Stromal cell of bone marrow (primary cell): ENCODE measurements around the gene JAK2.
"Not testable (repeated sequence)": the region's sequence is repeated elsewhere in the genome, so short reads cannot be mapped to it uniquely, and the experiment has no call there.

Experiments
- DNase-seq: peaks from one replicate; pipeline ENCODE4 v3.0.0-alpha.2; 2012; ENCODE audit warnings: low read depth

Gene JAK2

DNA sequence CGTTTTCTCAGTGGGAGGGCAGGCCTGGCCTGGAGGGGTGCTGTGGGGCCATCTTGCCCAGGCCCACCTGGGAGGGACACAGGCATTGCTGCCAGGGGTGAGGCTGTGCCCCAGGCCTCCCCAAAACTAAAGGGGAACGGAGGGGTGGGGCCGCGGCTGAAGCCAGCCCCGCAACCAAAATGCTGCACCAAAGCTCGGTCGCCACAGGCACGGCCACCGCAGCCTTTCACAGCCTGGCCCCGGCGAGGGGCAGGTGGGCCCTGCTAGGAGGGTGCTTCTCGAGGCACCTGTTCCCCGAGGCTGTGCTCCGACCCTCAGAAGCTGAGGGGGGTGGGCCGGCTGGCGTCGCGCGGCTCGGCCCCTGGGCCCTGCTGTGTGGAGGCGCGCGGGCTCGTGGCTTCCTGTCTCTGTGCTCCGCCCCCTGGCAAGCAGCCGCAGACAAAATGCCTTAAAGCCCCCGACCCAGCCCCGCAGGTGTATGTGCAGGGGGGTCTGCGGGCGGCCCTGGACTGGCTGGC is 57.6 kb downstream of the JAK2 start:
- DNase-seq, result no peak

- DNase-seq, result no peak
Observed at GRCh38 chr9:5043381-5043780, 58.3 kb downstream of the JAK2 start.

DNA sequence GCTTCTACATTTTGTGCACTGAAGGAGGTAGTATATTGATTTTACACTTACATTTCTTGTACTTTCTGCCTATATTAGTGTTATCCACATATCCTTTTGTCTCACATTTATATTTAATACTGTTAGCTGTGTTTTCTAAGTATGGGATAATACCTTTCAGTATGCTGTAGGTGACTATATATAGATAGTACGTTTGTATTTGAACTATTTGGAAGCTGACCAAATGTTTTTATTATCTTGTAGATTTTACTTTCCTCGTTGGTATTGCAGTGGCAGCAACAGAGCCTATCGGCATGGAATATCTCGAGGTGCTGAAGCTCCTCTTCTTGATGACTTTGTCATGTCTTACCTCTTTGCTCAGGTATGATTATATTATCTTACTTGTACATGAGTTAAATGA is 59.1 kb downstream of the JAK2 start:
- DNase-seq, result no peak

GRCh38 chr9:5052838-5053237 is 67.8 kb downstream of the JAK2 start:
- no peak for DNase-seq

GRCh38 chr9:5062631-5063030 is 77.6 kb downstream of the JAK2 start:
- no peak for DNase-seq

DNA sequence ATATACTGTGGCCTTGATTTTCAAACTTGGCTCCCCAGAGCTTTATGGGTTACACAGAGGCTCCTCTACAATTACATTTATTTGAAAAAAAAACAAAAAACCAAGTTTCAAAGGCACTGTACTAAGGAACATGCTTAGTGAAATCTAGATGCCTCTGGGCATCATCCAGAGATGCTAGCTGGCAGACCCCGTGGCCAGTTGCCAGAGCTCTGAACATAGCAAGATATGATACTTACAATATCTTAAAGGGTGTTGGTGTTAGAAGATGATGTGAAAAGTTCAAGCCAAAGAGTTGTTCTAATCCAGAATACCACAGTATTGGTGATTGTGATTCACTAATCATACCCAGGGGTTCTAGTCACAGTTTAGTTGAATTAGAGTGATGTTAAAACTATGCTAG is 87.8 kb downstream of the JAK2 start:
- DNase-seq, result no peak

- DNase-seq, result no peak
Observed at GRCh38 chr9:5073701-5074100, 88.6 kb downstream of the JAK2 start.

DNA sequence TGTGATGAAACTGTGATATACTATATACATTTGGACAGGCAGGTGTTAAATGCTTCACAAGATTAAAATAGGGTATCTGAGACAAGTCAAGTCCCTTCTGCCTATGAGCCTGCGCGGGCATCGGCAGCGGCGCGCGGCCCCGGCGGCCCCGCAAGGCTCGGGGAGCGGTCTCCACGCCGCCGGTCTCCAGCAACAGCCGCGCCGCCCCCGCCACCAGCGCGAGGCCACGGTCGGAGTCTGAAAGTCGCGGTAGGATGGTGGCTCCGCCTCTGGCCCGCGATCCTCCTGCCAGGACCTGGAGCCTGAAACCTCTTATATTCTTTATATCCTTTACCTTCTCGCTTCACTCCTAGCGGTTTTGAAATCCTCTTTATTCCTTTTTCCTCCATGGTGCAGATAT is 100.9 kb downstream of the JAK2 start:
- DNase-seq, result no peak

DNA sequence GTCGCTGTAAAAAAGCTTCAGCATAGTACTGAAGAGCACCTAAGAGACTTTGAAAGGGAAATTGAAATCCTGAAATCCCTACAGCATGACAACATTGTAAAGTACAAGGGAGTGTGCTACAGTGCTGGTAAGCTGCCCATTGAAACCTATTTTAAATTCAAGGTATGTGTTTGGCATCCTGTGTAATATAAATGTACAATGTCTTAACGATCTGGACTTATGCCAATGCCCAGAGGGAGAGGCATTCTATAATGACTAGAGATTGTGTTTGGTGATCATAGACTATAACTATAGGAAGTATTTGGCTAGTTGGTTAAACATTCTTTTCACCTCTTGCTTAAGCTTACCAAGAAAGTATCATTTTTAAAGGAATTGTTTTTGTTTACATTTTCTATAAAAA is 104.7 kb downstream of the JAK2 start:
- DNase-seq, result no peak

- DNase-seq, result no peak
Observed at GRCh38 chr9:5095795-5096194, 110.7 kb downstream of the JAK2 start.

- DNase-seq, result no peak
Observed at GRCh38 chr9:5099466-5099865, 114.4 kb downstream of the JAK2 start.

- DNase-seq, result not testable (repeated sequence)
Observed at GRCh38 chr9:5101127-5101526, 116.1 kb downstream of the JAK2 start.

DNA sequence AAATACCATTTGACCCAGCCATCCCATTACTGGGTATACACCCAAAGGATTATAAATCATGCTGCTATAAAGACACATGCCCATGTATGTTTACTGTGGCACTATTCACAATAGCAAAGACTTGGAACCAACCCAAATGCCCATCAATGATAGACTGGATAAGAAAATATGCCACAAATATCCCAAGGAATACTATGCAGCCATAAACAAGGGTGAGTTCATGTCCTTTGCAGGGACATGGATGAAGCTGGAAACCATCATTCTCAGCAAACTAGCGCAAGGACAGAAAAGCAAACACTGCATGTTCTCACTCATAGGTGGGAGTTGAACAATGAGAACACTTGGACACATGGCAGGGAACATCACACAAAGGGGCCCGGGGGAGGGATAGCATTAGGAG is 121.4 kb downstream of the JAK2 start:
- not testable (repeated sequence) for DNase-seq

- DNase-seq, result no peak
Observed at GRCh38 chr9:5110867-5111681, 126.0 kb downstream of the JAK2 start.

DNA sequence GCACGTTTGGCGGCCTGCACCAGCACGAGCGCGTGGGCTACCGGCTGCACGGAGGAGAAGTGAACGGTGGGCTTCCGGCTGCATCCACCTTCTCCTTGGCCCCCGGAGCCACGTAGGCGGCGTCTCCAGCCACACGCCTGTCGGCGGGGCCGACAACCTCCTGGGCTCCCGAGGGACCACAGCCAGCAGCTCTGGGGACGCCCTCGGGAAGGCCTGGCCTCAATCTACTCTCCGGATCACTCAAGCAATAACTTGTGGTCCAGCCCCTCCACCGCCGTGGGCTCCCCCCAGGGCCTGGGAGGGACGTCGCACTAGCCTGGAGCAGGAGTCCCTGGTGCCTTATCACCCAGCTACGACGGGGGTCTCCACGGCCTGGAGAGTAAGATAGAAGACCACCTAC is 126.6 kb downstream of the JAK2 start:
- no peak for DNase-seq

- DNase-seq, result no peak
Observed at GRCh38 chr9:5112109-5112592, 127.1 kb downstream of the JAK2 start.

DNA sequence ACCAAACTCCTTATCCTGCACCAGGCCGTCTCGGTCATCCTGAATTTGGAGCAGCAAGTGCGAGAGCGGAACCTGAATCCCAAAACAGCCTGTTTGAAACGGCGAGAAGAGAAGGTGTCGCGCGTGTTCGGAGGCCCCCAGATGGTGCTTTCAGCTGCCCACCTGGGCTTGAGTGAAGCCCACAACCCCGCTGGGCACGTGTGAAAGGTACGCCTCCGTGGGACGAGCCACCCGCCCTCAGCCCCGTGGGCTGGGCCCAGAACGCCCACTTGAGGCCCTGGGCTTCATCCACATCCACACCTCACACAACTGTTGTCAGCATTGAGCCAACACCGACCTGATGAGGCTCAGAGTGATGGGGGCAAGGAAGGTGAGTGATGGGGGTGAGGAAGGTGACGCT is 127.6 kb downstream of the JAK2 start:
- no peak for DNase-seq

DNA sequence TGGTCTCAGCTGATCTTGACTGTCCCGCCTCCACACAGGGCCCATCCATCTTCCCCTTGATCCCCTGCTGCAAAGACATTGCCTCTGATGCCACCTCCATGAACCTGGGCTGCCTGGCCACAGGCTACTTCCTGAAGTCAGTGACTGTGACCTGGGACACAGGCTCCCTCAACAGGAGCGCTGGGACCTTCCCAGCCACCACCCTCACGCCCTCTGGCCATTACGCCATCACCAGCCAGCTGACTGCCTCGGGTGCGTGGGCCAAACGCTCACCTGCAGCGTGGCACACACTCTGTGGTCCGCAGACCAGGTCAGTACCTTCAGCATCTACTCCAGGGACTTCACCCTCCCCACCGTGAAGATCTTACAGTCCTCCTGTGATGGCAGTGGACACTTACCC is 128.5 kb downstream of the JAK2 start:
- no peak for DNase-seq

- DNase-seq, result no peak
Observed at GRCh38 chr9:5113994-5114748, 129.1 kb downstream of the JAK2 start.

- no peak for DNase-seq
Observed at GRCh38 chr9:5122116-5122515, 137.0 kb downstream of the JAK2 start.

- no peak for DNase-seq
Observed at GRCh38 chr9:5122516-5122915, 137.4 kb downstream of the JAK2 start.

DNA sequence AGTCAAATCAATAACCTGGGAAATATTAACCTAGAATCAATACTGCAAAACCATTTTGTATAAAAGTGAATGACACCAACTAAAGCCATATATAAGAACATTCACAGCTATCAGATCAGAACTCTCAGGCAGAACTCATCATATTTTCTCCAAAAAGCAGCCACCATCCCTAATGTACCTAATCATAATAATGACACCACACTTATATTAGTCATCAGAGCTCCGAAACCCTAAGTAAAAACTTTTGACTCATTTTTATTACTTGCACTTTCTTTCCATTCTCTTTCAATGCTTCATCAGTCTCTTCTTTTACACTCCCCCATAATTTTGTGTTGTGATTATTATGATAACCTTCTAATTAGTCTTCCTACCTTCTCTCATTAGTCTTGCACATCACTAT is 155.1 kb downstream of the JAK2 start:
- peak; percentile 2 for DNase-seq

GRCh38 chr9:5144217-5144616 is 159.1 kb downstream of the JAK2 start:
- no peak for DNase-seq
